Panc1 (cell line): ENCODE measurements around the gene PPP1CA. TPM values are rescaled to one million over a fixed set of nuclear protein-coding genes. Genes with fewer than 3 reads are reported as not detected.

Source experiments
- ATAC-seq: fragments of 200-7000 bp; cut with Tn5 transposase; 2 replicates; pipeline ENCODE4 v1.9.1; 2020; ENCODE audit warnings: mild to moderate bottlenecking, moderate library complexity
- BruUV-seq: library from RNA; stranded (reverse); fragments of 400-500 nt; replicated peaks from 2 replicates; lab custom pipeline; 2021; lab: Mats Ljungman, UMichigan
- CTCF ChIA-PET: fragments of 300-600 bp; sonication (Branson Sonifier 250); formaldehyde crosslinking; loops from one replicate; lab custom pipeline; 2022; ENCODE audit warnings: antibody characterized with exemption; lab: Charles Lee
- POLR2A ChIA-PET: fragments of 300-600 bp; sonication (Branson Sonifier 250); formaldehyde crosslinking; loops from one replicate; lab custom pipeline; 2022; ENCODE audit warnings: antibody characterized with exemption; lab: Charles Lee
- DNase-seq: peaks from one replicate; pipeline ENCODE4 v3.0.0-alpha.2; 2010; ENCODE audit warnings: low read depth, low spot score
- H3K27ac ChIP-seq: 2 replicates; pipeline ENCODE4 v1.5.1; 2011; ENCODE audit warnings: mild to moderate bottlenecking, low read length, inconsistent platforms
- H3K27me3 ChIP-seq: fragments of 200-500 bp; sonication (Bioruptor generic); 2 replicates; pipeline ENCODE4 v1.6.0; 2014; ENCODE audit warnings: low read length, inconsistent platforms; ENCODE audit not compliant: control insufficient read depth, insufficient read depth
- H3K36me3 ChIP-seq: fragments of 200-500 bp; sonication (Bioruptor generic); 2 replicates; pipeline ENCODE4 v1.5.1; 2014; ENCODE audit warnings: inconsistent platforms, mild to moderate bottlenecking, low read length, moderate library complexity; ENCODE audit not compliant: control insufficient read depth, insufficient read depth
- H3K4me1 ChIP-seq: 2 replicates; pipeline ENCODE4 v1.5.1; 2011; ENCODE audit warnings: inconsistent platforms, mild to moderate bottlenecking, low read length, moderate library complexity; ENCODE audit not compliant: control insufficient read depth, insufficient read depth
- H3K4me3 ChIP-seq, 2 experiments: 2 replicates each; pipeline ENCODE4 v1.5.1; 2011 to 2012; ENCODE audit warnings: low read depth in 2 of 2, low read length in 2 of 2, mild to moderate bottlenecking in 2 of 2, inconsistent platforms in 1 of 2, moderate library complexity in 1 of 2
- H3K9me3 ChIP-seq: fragments of 200-500 bp; sonication (Bioruptor generic); 2 replicates; pipeline ENCODE4 v1.5.1; 2014; ENCODE audit warnings: low read depth, mild to moderate bottlenecking, inconsistent platforms, low read length, moderate library complexity; ENCODE audit not compliant: control insufficient read depth, insufficient read depth
- CTCF ChIP-seq: fragments of 450-650 bp; IDR thresholded peaks from 2 replicates; pipeline ENCODE4 v1.5.1; 2017; ENCODE audit warnings: mild to moderate bottlenecking
- POLR2AphosphoS5 ChIP-seq: IDR thresholded peaks from 2 replicates; pipeline ENCODE4 v1.6.1; 2012; ENCODE audit warnings: mild to moderate bottlenecking, low read depth, low read length, moderate library complexity
- REST ChIP-seq, 2 experiments: IDR thresholded peaks; 2 replicates each; pipeline ENCODE4 v1.6.1; 2011 to 2012; ENCODE audit warnings: low read depth in 2 of 2, control low read depth in 1 of 2, low read length in 1 of 2, mild to moderate bottlenecking in 1 of 2, moderate library complexity in 1 of 2; ENCODE audit not compliant: insufficient read depth in 1 of 2
- SIN3A ChIP-seq: IDR thresholded peaks from 2 replicates; pipeline ENCODE4 v1.6.1; 2012; ENCODE audit warnings: low read depth, mild to moderate bottlenecking, low read length, moderate library complexity, borderline replicate concordance; ENCODE audit not compliant: insufficient read depth
- TCF7L2 ChIP-seq: IDR thresholded peaks from 2 replicates; pipeline ENCODE4 v1.6.1; 2011; ENCODE audit warnings: mild to moderate bottlenecking, low read depth, low read length, inconsistent platforms
- in situ Hi-C: cut with HindIII; loops from 2 replicates; pipeline ENCODE4 v1.10.0; 2016; ENCODE audit warnings: low sequenced_read_pairs, low pct_unique_long_range_greater_than_20kb
- intact Hi-C: fragments of 100-400 bp; cut with micrococcal nuclease; formaldehyde crosslinking; loops from one replicate; pipeline ENCODE4 v1.10.0; 2022; ENCODE audit not compliant: unreplicated experiment
- total RNA-seq: library from RNA; stranded (reverse); gene quantifications from one replicate; pipeline ENCODE4 v1.2.1, GENCODE V29; 2021; ENCODE audit not compliant: unreplicated experiment

PPP1CA gene
- total RNA-seq, 1 experiment from 2014 or later: 361 TPM

DNA sequence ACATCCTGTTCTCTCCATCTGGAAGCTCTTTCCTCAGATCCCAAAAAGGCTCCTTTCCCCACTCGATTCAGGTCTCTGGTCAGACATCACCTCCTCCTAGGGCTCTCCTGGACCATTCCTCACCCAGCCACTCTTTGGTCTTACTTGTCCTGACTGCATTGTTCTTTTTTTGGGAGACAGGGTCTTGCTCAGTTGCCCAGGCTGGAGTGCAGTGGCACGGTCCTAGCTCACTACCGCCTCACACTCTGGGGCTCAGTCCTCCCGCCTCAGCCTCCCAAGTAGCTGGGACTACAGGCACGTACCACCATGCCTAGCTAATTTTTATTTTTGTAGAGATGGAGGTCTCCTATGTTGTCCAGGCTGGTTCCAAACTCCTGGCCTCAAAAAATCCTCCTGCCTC lies 43.9 kb upstream of the PPP1CA start:
- peaks cover 18% of the 10 kb centered on the region for H3K4me1 ChIP-seq
- no peak for ATAC-seq
- H3K9me3 ChIP-seq: no peaks in the 10 kb centered on the region
- TF ChIP-seq REST (IDR thresholded peaks at IDR 0.05; ENCODE audit: insufficient read depth in 1 of 2, low read depth in 2 of 2, low read length in 1 of 2): no peak
- TF ChIP-seq TCF7L2: no peak
- no peak overlapping the region for H3K27ac ChIP-seq
- BruUV-seq: no TSS peak
- DNase-seq: no peak
- ChIA-PET CTCF (no interaction called here), POLR2A (no interaction called here)
- no peak overlapping the region for H3K4me3 ChIP-seq
- intact Hi-C loops (no loop called here), in situ Hi-C loops (no loop called here)
- no peaks in the 10 kb centered on the region for H3K36me3 ChIP-seq
- H3K27me3 ChIP-seq: no peaks in the 10 kb centered on the region

GRCh38 chr11:67442504-67443404 lies 41.1 kb upstream of the PPP1CA start:
- intact Hi-C loops (no loop called here), in situ Hi-C loops (no loop called here)
- ChIA-PET POLR2A (interaction anchor here (0.6 kb wide), 1 partner anchor 54 kb away, joined by 5 read pairs; no protein-coding TSS in a partner anchor), CTCF (interaction anchor here (0.7 kb wide), 1 partner anchor 683 kb away, joined by 4 read pairs; no protein-coding TSS in a partner anchor)
- Histone ChIP-seq H3K9me3 (no peaks in the 10 kb centered on the region), H3K4me1 (peaks cover 46% of the 10 kb centered on the region), H3K27ac (peak overlapping the region; percentile 87), H3K27me3 (no peaks in the 10 kb centered on the region), H3K4me3 (peak overlapping the region; percentile 78 to 87), H3K36me3 (peaks cover 2% of the 10 kb centered on the region; the same call in 1 of the 2 replicates)
- ATAC-seq (peak; percentile 16), DNase-seq (no peak)
- no TSS peak for BruUV-seq
- TF ChIP-seq POLR2AphosphoS5 (0 out of 2 replicates have a peak, but pooled peaks have one; percentile 13), CTCF (no peak)

- no peaks in the 10 kb centered on the region for H3K9me3 ChIP-seq
- peak overlapping the region in 1 of 2 experiments; percentile 87; a peak in 3 of 4 replicates for H3K4me3 ChIP-seq
- DNase-seq (no peak), ATAC-seq (no peak)
- peak overlapping the region; percentile 15 for H3K27ac ChIP-seq
- no peaks in the 10 kb centered on the region for H3K27me3 ChIP-seq
- in situ Hi-C loops (no loop called here), intact Hi-C loops (no loop called here)
- H3K36me3 ChIP-seq: peaks cover 2% of the 10 kb centered on the region; the same call in 1 of the 2 replicates
- peaks cover 52% of the 10 kb centered on the region for H3K4me1 ChIP-seq
- ChIA-PET POLR2A (no interaction called here), CTCF (no interaction called here)
- TF ChIP-seq CTCF (no peak), POLR2AphosphoS5 (no peak), TCF7L2 (no peak), REST (IDR thresholded peaks at IDR 0.05; ENCODE audit: insufficient read depth in 1 of 2, low read depth in 2 of 2, low read length in 1 of 2) (no peak), SIN3A (no peak)
- BruUV-seq: no TSS peak
These were observed 40.2 kb upstream of the PPP1CA start for GRCh38 chr11:67441731-67442351.
